HG03558 (cell line): ENCODE measurements around the gene CENPS.

Source experiments
- ATAC-seq: cut with Tn5 transposase; IDR thresholded peaks from one replicate; pipeline ENCODE4 v1.9.1; 2021; ENCODE audit warnings: moderate number of reproducible peaks; ENCODE audit not compliant: unreplicated experiment; ENCODE audit errors: extremely low read depth

The CENPS gene

DNA sequence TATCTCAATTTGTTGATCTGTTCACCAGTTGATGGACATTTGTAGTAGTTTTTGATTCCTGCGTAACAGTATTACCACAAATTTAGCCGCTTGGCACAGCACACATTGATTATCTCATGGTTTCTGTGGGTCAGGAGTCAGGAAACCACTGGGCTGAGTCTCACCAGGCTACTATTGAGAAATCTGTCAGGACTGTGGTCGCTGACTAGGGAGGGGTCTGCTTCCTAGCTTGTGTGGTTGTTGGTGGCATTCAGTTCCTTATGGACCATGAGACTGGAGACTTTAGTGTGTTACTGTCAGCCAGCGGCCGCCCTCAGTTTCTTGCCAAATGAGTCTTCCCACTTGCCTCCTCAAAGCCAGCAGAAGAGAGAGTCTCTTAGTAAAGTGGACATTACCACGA lies 54.3 kb downstream of the CENPS start:
- ATAC-seq = no peak

DNA sequence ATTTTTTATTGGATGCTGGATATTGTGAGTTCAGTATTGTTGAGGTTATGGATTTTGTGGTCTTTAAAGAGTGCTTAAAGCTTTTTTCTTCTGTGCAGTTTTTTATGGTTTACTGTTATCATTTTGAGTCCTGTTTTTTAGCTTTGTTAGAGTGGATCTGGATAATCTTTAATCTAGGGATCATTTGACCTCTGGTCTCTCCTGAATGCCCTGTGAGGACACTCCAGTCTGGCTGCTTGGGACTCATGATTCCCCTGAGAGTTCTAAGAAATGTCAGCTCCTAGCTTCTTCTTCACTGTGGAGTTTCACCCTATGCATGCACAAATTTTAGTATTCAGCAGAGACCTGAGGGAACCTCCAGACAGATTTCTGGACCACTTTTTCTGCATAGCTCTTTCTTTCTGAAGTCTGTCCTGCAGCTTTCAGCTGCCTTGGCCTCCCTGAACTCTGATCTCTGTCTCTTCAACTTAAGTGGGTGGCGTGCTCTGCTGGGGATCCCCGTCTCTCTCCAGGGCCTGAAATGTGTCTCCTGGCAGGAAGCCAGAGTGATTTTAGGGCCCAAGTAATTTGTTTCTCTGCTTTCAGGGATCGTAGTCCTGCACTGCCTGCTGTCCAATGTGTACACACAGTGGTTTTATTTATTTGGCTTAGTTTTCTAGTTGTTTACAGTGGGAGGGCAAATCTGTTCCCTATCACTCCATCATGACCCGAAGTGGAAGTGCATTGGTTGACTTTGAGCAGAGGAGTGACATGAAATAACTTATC lies 59.2 kb downstream of the CENPS start:
- ATAC-seq = no peak

DNA sequence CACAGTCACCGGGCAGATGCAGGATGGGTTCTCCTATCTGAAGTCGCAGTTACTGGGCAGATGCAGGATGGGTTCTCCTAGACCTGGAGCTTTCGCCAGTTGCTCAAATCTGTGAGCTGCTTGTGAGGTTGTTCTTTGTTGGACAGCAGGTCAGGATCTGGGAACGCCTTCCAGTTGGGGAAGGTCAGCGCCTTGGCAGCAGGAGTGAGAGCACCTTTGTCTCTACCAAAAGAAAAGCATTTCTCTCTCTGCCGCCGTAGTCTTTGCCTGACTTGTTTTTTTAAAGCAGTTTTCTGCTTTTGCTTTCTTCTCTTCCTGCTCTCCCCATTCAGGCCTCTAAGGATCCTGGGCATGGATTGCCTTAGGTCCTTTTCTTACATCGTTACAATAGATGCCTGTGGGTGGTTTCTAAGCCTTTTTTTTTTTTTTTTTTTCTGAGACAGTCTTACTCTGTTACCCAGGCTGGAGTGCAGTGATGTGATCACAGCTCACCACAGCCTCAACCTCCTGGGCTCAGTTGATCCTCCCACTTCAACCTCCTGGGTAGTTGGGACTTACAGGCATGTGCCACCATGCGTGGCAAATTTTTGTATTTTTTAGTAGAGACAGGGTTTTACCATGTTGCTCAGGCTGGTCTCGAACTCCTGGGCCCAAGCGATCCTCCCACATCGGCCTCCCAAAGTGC lies 60.2 kb downstream of the CENPS start:
- ATAC-seq = no peak
